ENCODE measurements around the gene GJB5.

DNA sequence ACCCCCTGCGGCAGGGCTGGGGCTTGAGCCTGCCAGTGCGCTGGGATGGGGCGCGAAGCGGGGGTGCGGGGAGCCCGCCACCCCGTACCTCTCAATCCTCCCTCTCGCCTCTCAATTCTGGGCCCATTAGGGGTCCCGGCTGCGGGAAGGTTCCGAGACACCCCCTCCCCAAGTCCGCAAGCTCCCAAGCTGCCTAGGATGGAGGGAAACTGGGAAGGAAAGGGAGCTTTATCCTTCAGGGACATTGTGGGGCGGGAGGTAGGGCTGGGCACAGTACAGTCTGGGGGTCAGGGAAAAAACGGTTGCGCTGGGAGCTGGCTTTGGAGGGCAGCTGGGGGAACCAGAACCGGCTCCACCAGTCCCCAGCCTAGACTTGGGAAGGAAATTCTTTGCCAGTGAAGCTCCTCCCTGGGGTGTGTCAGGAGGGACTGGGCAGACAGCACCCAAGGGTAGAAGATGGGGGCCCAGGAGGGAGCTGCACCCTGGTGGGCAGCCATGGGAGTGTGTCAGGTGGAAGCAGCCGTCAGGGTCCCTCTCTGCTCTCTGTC is 27.1 kb downstream of the GJB5 start:
- TF ChIP-seq, protein P1, sequence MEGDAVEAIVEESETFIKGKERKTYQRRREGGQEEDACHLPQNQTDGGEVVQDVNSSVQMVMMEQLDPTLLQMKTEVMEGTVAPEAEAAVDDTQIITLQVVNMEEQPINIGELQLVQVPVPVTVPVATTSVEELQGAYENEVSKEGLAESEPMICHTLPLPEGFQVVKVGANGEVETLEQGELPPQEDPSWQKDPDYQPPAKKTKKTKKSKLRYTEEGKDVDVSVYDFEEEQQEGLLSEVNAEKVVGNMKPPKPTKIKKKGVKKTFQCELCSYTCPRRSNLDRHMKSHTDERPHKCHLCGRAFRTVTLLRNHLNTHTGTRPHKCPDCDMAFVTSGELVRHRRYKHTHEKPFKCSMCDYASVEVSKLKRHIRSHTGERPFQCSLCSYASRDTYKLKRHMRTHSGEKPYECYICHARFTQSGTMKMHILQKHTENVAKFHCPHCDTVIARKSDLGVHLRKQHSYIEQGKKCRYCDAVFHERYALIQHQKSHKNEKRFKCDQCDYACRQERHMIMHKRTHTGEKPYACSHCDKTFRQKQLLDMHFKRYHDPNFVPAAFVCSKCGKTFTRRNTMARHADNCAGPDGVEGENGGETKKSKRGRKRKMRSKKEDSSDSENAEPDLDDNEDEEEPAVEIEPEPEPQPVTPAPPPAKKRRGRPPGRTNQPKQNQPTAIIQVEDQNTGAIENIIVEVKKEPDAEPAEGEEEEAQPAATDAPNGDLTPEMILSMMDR (IDR thresholded peaks at IDR 0.05) = no peak
- no peak for TF ChIP-seq ZFX (IDR thresholded peaks at IDR 0.05; ENCODE audit: borderline replicate concordance)
